Measurements from ENCODE around the gene GNG12.

The GNG12 gene

GRCh38 chr1:67788238-67788790, 45.0 kb downstream of the GNG12 start:
- Histone ChIP-seq H3K4me1 (ENCODE audit: control insufficient read depth, insufficient read depth, low read length) (peaks cover 4% of the 10 kb centered on the region), H3K27ac (ENCODE audit: low read depth, low read length) (no peak overlapping the region), H3K27me3 (ENCODE audit: control insufficient read depth, insufficient read depth, low read length) (no peaks in the 10 kb centered on the region)

DNA sequence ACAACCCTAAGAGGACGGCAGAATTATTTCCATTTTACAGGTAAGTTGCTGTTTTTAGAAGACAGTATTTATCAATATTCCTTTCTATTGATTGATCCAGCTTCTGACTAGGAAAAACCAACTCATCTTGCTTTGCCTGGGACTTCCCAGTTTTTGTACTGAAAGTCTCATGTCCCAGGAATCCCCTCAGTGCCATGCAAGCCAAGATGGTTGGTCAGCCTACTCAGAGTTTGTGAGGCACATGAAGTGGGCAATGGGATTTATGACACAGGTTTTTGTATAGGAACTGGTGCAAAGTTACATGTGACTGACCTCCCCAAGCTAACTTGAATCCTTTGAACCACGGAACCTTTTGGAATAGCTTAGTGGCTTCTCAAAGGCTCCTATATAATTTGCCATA, 45.5 kb downstream of the GNG12 start:
- Histone ChIP-seq H3K36me3 (ENCODE audit: control insufficient read depth, insufficient read depth, low read length) (no peaks in the 10 kb centered on the region), H3K4me3 (ENCODE audit: low read length) (no peak overlapping the region), H3K9ac (ENCODE audit: low read length) (no peak overlapping the region), H3K4me1 (ENCODE audit: control insufficient read depth, insufficient read depth, low read length) (peaks cover 4% of the 10 kb centered on the region), H3K27ac (ENCODE audit: low read depth, low read length) (no peak overlapping the region), H3K27me3 (ENCODE audit: control insufficient read depth, insufficient read depth, low read length) (no peaks in the 10 kb centered on the region)

More at GRCh38 chr1:67788238-67788790, 45.0 kb downstream of the GNG12 start:
- H3K36me3 ChIP-seq (ENCODE audit: control insufficient read depth, insufficient read depth, low read length), result no peaks in the 10 kb centered on the region
- no peak overlapping the region for H3K9ac ChIP-seq (ENCODE audit: low read length)
- no peak overlapping the region for H3K4me3 ChIP-seq (ENCODE audit: low read length)

- Histone ChIP-seq H3K9ac (ENCODE audit: low read length) (no peak overlapping the region), H3K36me3 (ENCODE audit: control insufficient read depth, insufficient read depth, low read length) (no peaks in the 10 kb centered on the region), H3K27ac (ENCODE audit: low read depth, low read length) (no peak overlapping the region), H3K4me3 (ENCODE audit: low read length) (no peak overlapping the region), H3K27me3 (ENCODE audit: control insufficient read depth, insufficient read depth, low read length) (no peaks in the 10 kb centered on the region), H3K4me1 (ENCODE audit: control insufficient read depth, insufficient read depth, low read length) (no peaks in the 10 kb centered on the region)
Observed at GRCh38 chr1:67785847-67786753, 47.2 kb downstream of the GNG12 start.

- Histone ChIP-seq H3K4me3 (ENCODE audit: low read length) (no peak overlapping the region), H3K4me1 (ENCODE audit: control insufficient read depth, insufficient read depth, low read length) (peaks cover 5% of the 10 kb centered on the region), H3K9ac (ENCODE audit: low read length) (no peak overlapping the region), H3K36me3 (ENCODE audit: control insufficient read depth, insufficient read depth, low read length) (no peaks in the 10 kb centered on the region), H3K27me3 (ENCODE audit: control insufficient read depth, insufficient read depth, low read length) (no peaks in the 10 kb centered on the region), H3K27ac (ENCODE audit: low read depth, low read length) (no peak overlapping the region)
Observed at GRCh38 chr1:67784545-67785186, 48.6 kb downstream of the GNG12 start.

GRCh38 chr1:67780637-67781036, 52.6 kb downstream of the GNG12 start:
- Histone ChIP-seq H3K27ac (ENCODE audit: low read depth, low read length) (no peak overlapping the region), H3K9ac (ENCODE audit: low read length) (no peak overlapping the region), H3K4me1 (ENCODE audit: control insufficient read depth, insufficient read depth, low read length) (peaks cover 5% of the 10 kb centered on the region), H3K4me3 (ENCODE audit: low read length) (no peak overlapping the region), H3K27me3 (ENCODE audit: control insufficient read depth, insufficient read depth, low read length) (no peaks in the 10 kb centered on the region), H3K36me3 (ENCODE audit: control insufficient read depth, insufficient read depth, low read length) (peaks cover 5% of the 10 kb centered on the region)

DNA sequence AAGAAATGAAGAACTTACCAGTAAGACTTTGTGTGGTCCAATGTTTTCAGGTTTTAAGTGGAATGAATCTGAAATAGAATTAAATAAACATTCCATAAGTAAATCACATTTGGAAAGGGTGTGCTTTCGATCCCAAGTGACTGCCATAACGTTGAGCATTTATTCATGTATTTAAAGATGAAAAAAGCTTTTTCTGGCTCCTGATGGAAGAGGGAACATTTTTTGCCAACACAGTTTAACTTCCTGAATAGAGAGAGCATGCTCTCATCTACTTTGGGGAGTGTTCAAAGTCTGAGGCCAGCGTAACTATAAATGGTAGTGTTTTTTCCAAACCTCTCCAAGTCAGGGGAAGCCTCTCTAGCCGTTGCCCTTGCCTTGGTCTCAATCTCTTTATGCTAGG, 55.8 kb downstream of the GNG12 start:
- H3K4me1 ChIP-seq (ENCODE audit: control insufficient read depth, insufficient read depth, low read length), result peaks cover 5% of the 10 kb centered on the region
- H3K27ac ChIP-seq (ENCODE audit: low read depth, low read length), result peak overlapping the region; percentile 38
- H3K27me3 ChIP-seq (ENCODE audit: control insufficient read depth, insufficient read depth, low read length), result no peaks in the 10 kb centered on the region
- H3K9ac ChIP-seq (ENCODE audit: low read length), result no peak overlapping the region
- H3K4me3 ChIP-seq (ENCODE audit: low read length), result no peak overlapping the region
- H3K36me3 ChIP-seq (ENCODE audit: control insufficient read depth, insufficient read depth, low read length), result peaks cover 5% of the 10 kb centered on the region

- no peak overlapping the region for H3K9ac ChIP-seq (ENCODE audit: low read length)
Observed at GRCh38 chr1:67777016-67777415, 56.3 kb downstream of the GNG12 start.

GRCh38 chr1:67773462-67773861, 59.8 kb downstream of the GNG12 start:
- no peaks in the 10 kb centered on the region for H3K27me3 ChIP-seq (ENCODE audit: control insufficient read depth, insufficient read depth, low read length)
- peaks cover 5% of the 10 kb centered on the region for H3K36me3 ChIP-seq (ENCODE audit: control insufficient read depth, insufficient read depth, low read length)
- H3K4me3 ChIP-seq (ENCODE audit: low read length), result no peak overlapping the region
- no peaks in the 10 kb centered on the region for H3K4me1 ChIP-seq (ENCODE audit: control insufficient read depth, insufficient read depth, low read length)
- H3K27ac ChIP-seq (ENCODE audit: low read depth, low read length), result no peak overlapping the region
- no peak overlapping the region for H3K9ac ChIP-seq (ENCODE audit: low read length)

More at GRCh38 chr1:67777016-67777415, 56.3 kb downstream of the GNG12 start:
- peak overlapping the region; percentile 38 for H3K27ac ChIP-seq (ENCODE audit: low read depth, low read length)
- H3K4me1 ChIP-seq (ENCODE audit: control insufficient read depth, insufficient read depth, low read length), result peaks cover 5% of the 10 kb centered on the region
- peaks cover 5% of the 10 kb centered on the region for H3K36me3 ChIP-seq (ENCODE audit: control insufficient read depth, insufficient read depth, low read length)
- no peaks in the 10 kb centered on the region for H3K27me3 ChIP-seq (ENCODE audit: control insufficient read depth, insufficient read depth, low read length)
- H3K4me3 ChIP-seq (ENCODE audit: low read length), result no peak overlapping the region

DNA sequence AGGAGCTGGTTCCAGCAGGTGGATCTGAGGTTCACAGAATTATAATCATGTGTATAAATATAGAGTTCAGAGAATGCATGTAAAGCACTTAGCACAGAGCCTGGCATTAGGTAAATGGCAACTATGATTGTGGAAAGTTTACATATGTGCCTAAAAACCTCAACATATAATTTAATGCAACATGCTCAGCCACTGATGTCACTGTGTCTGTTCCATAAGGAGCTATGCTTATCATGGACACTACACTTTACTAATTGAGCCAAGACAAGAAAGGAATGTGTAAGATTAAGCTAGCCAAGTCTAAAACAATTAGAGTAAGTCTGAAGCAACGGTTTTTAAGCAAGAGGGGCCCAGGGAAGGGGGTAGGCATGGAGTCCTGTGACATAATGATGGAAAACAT, 61.5 kb downstream of the GNG12 start:
- Histone ChIP-seq H3K36me3 (ENCODE audit: control insufficient read depth, insufficient read depth, low read length) (peaks cover 5% of the 10 kb centered on the region), H3K4me3 (ENCODE audit: low read length) (no peak overlapping the region), H3K27ac (ENCODE audit: low read depth, low read length) (no peak overlapping the region), H3K9ac (ENCODE audit: low read length) (no peak overlapping the region), H3K4me1 (ENCODE audit: control insufficient read depth, insufficient read depth, low read length) (no peaks in the 10 kb centered on the region), H3K27me3 (ENCODE audit: control insufficient read depth, insufficient read depth, low read length) (no peaks in the 10 kb centered on the region)

DNA sequence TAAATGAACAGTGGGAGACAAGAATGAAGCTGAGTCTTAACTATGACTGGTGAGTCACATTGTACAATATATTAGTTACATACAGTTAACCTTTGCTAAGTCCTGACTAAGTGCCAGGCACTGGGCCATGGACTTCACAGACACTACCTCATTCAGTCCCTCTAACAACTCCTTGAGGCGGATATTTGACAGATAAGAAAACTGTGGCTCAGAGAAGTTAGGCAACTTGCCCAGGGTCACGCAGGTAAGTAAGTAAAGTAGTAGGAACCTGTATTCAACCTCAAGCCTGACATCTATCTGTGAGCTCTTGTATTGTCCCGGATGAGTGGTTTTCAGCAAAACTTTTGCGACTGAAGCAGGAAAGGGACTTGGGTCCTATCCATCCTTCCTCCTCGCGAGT, 62.1 kb downstream of the GNG12 start:
- H3K36me3 ChIP-seq (ENCODE audit: control insufficient read depth, insufficient read depth, low read length), result peaks cover 4% of the 10 kb centered on the region
- peaks cover 2% of the 10 kb centered on the region for H3K4me1 ChIP-seq (ENCODE audit: control insufficient read depth, insufficient read depth, low read length)
- no peak overlapping the region for H3K27ac ChIP-seq (ENCODE audit: low read depth, low read length)
- H3K27me3 ChIP-seq (ENCODE audit: control insufficient read depth, insufficient read depth, low read length), result no peaks in the 10 kb centered on the region
- H3K9ac ChIP-seq (ENCODE audit: low read length), result no peak overlapping the region
- H3K4me3 ChIP-seq (ENCODE audit: low read length), result no peak overlapping the region

- Histone ChIP-seq H3K27ac (ENCODE audit: low read depth, low read length) (no peak overlapping the region), H3K36me3 (ENCODE audit: control insufficient read depth, insufficient read depth, low read length) (no peaks in the 10 kb centered on the region), H3K27me3 (ENCODE audit: control insufficient read depth, insufficient read depth, low read length) (no peaks in the 10 kb centered on the region), H3K9ac (ENCODE audit: low read length) (no peak overlapping the region), H3K4me1 (ENCODE audit: control insufficient read depth, insufficient read depth, low read length) (peaks cover 2% of the 10 kb centered on the region), H3K4me3 (ENCODE audit: low read length) (no peak overlapping the region)
Observed at GRCh38 chr1:67769633-67770256, 63.5 kb downstream of the GNG12 start.

DNA sequence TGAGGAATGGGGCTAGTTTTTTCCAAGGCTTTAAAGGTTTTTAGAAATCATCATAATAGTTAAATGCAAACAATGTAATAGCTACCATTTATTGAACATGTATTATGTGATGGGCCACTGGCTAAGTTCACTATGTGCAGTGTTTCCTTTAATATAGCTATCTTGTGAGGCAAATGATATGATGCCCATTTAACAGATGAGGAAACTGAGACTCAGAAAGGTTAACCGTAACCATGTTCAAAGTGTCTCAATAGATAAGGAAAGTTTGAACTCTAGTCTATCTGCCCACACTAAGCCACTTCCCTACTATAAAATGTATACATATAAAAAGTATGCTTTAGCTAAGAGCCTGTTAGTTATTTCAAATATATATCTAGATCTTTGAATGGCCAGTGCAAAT, 64.8 kb downstream of the GNG12 start:
- Histone ChIP-seq H3K4me1 (ENCODE audit: control insufficient read depth, insufficient read depth, low read length) (peaks cover 2% of the 10 kb centered on the region), H3K4me3 (ENCODE audit: low read length) (no peak overlapping the region), H3K27ac (ENCODE audit: low read depth, low read length) (no peak overlapping the region), H3K9ac (ENCODE audit: low read length) (no peak overlapping the region), H3K27me3 (ENCODE audit: control insufficient read depth, insufficient read depth, low read length) (no peaks in the 10 kb centered on the region), H3K36me3 (ENCODE audit: control insufficient read depth, insufficient read depth, low read length) (no peaks in the 10 kb centered on the region)

Data from rectal smooth muscle tissue (tissue), 1 donor.